ENCODE data around the gene SPRED1.
A peak's percentile ranks its signal among the peaks of the same experiment; 100 is the strongest.
"Not testable (repeated sequence)": the region's sequence is repeated elsewhere in the genome, so short reads cannot be mapped to it uniquely, and the experiment has no call there.

The SPRED1 gene

GRCh38 chr15:38237021-38237420 lies 15.6 kb upstream of the SPRED1 start:
- not testable (repeated sequence) for DNase-seq

DNA sequence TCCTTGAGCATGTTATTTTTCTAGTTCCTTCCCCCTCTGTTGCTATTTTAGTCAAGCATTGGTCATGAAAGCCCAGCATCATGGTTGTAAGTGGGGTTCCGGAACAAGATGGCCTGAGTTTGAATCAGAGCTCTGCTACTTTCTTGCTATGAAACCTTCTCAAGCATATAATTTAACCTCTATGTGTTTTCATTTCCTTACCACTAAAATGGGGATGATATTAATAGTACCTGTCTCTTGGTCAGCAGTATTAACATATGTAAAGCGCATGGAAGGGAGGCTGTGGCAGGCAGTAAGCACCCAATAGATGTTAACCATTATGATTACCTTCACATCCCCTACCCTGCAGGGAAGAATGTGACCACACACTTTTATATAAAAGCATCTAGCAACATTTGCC lies 14.3 kb upstream of the SPRED1 start:
- DNase-seq = no peak

DNA sequence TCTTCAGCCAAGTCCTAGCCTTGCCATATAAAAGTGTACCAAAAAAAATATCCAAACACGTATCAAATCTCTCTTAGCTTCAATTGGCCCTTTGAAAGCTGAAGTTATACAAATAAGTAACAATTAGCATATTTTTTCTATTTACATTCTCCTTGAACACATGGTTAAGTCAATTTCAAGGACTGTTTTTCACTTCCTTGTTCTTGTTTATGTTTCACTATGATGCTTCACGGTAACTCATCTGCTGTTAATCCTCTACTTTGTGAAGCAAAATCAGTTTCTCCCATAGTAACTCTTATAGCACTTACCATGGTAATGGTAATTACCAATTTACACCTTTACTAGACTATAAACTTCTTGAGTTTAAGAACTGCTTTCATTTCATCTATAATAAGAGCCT lies 10.6 kb upstream of the SPRED1 start:
- no peak for DNase-seq

DNA sequence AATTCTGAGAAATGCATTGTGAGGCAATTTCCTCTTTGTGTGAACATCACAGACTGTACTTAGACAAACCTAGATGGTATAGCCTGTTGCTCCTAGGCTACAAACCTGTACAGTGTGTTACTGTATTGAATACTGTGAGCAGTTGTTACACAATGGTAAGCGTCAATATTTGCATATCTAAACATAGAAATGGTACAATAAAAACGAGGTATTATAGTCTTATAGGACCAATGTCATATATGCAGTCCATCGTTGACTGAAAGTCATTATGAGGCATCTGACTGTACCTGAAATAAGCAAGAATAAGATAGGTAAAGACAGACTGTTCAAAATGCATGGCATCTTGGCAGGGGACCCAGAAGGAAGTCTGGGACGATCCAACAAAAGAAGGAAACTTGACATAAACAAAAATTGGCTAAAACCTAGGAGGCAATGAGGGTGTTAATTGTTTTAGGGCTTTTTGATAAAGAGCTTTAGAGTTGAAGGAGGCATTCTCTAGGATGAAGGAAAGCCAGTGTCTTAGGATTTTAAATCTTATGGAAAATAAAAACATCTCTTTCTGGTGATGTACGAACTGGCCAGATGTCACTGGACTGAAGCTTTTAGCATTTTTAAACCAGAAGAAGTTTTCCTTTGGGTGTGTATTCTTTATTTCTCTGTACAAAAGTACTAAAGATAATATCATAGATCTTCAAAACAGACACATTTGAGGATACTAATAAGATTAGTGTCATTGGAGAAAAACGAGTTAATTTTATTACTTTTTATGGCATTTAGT lies 9.2 kb upstream of the SPRED1 start:
- DNase-seq = no peak

GRCh38 chr15:38247336-38247735 lies 5.3 kb upstream of the SPRED1 start:
- no peak for DNase-seq

DNA sequence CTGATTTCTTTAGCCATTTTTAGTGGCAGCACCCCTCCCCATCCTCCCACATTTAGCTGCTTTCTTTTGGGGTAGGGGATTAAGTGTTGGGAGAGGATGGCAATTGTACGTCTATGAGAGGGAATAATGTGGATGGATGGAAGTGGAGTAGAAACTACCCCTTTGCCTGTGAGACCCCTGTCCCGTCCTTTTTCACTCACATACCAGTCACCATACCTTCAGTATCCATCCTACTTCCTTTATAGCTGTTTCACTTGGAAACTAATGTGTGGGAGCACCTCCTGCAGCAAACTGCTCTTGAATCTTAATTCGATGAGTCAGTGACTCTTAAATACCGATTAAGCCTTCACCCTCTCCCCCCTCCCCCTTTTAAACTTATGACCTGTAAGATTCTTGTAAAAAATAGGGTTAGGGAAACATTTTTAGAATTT lies 730 bp downstream of the SPRED1 start:
- DNase-seq = no peak

- peak in 1 of 2 experiments; percentile 30 for DNase-seq
Measured at GRCh38 chr15:38254051-38254883, 1.6 kb downstream of the SPRED1 start.

DNA sequence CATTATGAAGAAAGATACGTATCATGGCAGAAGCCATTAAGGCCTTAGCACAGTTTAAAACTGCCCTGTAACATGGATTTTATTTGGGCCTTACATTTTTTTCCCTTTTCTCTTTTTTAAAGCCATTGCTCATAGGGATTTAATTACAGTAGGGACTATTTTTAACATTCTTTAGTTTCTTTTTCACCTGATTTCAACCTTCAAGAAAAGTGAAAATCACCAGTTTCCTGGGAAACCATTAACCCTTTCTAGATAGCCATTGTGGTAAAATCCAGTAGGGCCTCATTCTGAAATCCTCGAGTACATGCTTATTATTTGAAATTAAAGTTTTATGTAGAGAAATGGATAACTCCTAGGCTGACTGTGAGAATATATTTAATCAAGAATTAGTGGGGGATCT lies 3.1 kb downstream of the SPRED1 start:
- DNase-seq = no peak

- no peak for DNase-seq
Measured at GRCh38 chr15:38257676-38258075, 5.0 kb downstream of the SPRED1 start.

DNA sequence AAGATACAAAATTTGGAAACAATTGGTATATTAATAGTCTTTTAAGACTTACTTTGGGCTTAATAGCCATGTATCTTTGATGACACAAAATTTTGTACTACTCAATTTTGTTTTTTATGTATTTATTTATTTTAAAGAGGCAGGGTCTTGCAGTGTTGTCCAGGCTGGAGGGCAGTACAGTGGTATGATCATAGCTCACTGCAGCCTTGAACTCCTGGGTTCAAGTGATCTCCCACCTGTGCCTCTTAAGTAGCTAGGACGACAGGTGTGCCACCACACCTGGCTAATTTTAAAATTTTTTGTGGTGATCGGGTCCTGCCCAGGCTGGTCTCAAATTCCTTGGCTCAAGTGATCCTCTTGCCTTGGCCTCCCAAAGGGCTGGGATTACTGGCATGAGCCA lies 6.5 kb downstream of the SPRED1 start:
- DNase-seq = no peak

- no peak for DNase-seq
Measured at GRCh38 chr15:38260077-38260476, 7.4 kb downstream of the SPRED1 start.

DNA sequence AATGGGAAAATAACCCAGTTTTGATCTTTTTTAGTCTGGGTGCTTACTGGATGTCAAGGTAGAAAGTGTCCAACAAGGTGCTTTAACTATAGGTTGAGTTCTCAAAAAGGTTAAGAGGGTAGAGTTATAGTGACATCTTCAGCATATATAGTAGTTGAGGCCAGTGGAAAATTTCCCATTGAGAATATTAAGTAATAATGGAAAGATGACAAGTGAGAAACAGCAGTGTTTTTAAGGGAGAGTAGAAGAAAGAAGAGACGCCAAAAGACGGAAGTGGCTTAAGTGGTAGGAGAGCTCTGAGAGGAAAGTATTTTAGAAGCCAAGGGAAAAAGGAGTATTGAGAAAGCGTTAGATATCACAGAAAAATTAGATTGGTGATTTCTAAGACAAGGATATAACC lies 10.6 kb downstream of the SPRED1 start:
- no peak for DNase-seq

DNA sequence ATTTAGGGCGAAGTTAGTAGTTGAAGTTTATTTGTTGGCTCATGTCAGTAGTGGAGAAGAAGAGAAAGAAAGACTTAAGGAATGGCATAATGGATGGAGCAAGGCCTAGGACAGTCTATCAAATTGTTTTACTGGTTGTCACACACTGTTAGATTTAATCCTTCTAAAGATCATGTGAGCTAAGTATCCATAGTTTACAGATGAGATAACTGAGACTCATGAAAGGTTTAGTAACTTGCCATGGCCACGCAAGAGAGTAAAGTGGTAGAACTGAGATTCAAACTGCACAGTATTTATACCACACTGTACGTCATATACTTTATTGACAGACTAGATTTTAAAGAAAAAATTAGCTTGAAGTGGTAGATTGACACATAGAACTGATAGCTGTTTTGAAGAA lies 11.4 kb downstream of the SPRED1 start:
- no peak for DNase-seq

GRCh38 chr15:38266247-38266986 lies 13.8 kb downstream of the SPRED1 start:
- DNase-seq = no peak

GRCh38 chr15:38267421-38268022 lies 14.9 kb downstream of the SPRED1 start:
- no peak for DNase-seq

- no peak for DNase-seq
Measured at GRCh38 chr15:38271144-38271543, 18.5 kb downstream of the SPRED1 start.

GRCh38 chr15:38271895-38272294 lies 19.3 kb downstream of the SPRED1 start:
- DNase-seq = no peak

DNA sequence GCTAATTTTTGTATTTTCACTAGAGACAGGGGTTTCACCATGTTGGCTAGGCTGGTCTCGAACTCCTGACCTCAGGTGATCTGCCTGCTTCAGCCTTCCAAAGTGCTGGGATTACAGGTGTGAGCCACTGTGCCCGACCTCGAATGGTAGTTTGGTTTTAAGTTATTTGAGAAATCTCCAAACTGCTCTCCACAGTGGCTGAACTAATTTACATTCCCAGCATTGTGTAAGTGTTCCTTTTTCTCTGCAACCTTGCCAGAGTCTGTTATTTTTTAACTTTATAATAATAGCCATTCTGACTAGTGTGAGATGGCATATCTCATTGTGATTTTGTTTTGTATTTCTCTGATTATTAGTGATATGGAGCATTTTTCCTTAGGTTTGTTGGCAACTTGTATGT lies 19.8 kb downstream of the SPRED1 start:
- DNase-seq = not testable (repeated sequence)

GRCh38 chr15:38274135-38274534 lies 21.5 kb downstream of the SPRED1 start:
- DNase-seq = no peak

DNA sequence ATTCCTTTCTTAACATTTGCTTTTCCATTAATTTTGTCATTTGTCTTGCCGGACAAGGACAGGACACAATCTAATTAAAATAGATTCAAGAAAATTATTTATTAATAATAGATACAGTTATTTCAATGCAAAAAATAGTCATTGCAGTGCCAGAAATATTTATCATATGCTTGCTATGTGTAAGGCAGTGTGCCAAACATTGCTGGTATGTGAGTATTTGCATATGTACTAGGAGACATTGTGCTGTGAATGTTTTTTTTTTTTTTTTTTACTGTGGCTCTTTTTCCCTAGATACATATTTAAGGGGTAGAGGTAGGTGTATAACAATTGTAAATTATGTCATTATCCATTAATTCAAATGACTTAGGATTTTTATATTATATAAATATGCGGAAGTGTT lies 23.3 kb downstream of the SPRED1 start:
- no peak for DNase-seq

- not testable (repeated sequence) for DNase-seq
Measured at GRCh38 chr15:38277281-38277680, 24.6 kb downstream of the SPRED1 start.

- no peak for DNase-seq
Measured at GRCh38 chr15:38281031-38281430, 28.4 kb downstream of the SPRED1 start.

DNA sequence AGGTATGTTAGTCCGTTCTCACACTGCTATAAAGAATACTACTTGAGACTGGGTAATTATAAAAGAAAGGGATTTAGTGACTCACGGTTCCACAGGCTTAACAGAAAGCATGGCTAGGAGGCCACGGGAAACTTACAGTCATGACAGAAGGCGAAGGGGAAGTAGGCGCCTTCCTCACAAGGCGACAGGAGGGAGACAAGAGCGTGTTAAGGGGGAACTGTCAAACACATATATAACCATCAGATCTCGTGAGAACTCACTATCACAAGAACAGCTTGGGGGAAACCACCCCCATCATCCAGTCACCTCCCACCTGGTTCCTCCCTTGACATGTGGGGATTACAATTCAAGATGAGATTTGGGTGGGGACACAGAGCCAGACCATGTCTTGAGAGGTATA lies 30.4 kb downstream of the SPRED1 start:
- no peak for DNase-seq

Measured in activated T-cell treated with anti-CD3 and anti-CD28 coated beads, Interleukin-2, amount 50 U/mL, for 48 hours (primary cell).